ENCODE measurements around the gene ATF6.
A peak's percentile ranks its signal among the peaks of the same experiment; 100 is the strongest.
"Not testable (repeated sequence)": the region's sequence is repeated elsewhere in the genome, so short reads cannot be mapped to it uniquely, and the experiment has no call there.

The ATF6 gene

DNA sequence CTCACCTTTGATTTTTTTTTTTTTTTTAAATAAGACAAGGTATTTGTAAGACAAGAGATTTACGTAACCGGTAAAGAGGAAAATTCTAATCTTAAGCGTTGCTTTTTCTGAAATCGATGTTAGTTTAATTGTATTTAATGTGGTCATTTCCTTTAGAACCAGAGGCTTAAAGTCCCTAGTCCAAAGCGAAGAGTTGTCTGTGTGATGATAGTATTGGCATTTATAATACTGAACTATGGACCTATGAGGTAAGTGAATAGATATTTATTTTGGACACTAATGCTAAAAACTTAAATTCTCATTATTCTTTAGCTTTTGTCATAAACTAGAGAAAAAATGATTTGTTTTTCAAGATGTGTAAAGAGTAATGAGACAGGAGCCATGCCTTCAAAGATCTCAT is 54.8 kb downstream of the ATF6 start:
- no peak for DNase-seq (ENCODE audit: extremely low read depth, low read depth)
- TF ChIP-seq, protein P1, sequence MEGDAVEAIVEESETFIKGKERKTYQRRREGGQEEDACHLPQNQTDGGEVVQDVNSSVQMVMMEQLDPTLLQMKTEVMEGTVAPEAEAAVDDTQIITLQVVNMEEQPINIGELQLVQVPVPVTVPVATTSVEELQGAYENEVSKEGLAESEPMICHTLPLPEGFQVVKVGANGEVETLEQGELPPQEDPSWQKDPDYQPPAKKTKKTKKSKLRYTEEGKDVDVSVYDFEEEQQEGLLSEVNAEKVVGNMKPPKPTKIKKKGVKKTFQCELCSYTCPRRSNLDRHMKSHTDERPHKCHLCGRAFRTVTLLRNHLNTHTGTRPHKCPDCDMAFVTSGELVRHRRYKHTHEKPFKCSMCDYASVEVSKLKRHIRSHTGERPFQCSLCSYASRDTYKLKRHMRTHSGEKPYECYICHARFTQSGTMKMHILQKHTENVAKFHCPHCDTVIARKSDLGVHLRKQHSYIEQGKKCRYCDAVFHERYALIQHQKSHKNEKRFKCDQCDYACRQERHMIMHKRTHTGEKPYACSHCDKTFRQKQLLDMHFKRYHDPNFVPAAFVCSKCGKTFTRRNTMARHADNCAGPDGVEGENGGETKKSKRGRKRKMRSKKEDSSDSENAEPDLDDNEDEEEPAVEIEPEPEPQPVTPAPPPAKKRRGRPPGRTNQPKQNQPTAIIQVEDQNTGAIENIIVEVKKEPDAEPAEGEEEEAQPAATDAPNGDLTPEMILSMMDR (IDR thresholded peaks at IDR 0.05; ENCODE audit: low read depth, low read length), result no peak

DNA sequence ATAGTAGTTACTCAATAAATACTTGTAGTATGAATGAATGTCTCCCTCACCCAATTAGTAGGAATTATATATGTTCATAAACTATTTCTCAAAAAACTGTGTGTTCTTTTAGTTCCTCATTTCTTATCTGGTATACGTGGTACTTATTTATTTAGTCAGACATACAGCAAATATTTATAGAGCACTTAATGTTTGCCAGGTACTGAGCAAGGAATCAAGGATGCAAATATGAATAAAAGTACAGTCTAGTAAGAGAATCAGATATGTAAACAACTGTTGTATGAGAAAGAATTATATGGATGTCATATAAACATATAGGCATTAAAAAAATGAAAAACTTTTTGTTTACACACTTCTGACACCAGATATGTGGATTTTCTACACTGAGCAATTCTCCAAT is 58.5 kb downstream of the ATF6 start:
- DNase-seq (ENCODE audit: extremely low read depth, low read depth), result no peak
- TF ChIP-seq, protein P1 (IDR thresholded peaks at IDR 0.05; ENCODE audit: low read depth, low read length), result no peak

DNA sequence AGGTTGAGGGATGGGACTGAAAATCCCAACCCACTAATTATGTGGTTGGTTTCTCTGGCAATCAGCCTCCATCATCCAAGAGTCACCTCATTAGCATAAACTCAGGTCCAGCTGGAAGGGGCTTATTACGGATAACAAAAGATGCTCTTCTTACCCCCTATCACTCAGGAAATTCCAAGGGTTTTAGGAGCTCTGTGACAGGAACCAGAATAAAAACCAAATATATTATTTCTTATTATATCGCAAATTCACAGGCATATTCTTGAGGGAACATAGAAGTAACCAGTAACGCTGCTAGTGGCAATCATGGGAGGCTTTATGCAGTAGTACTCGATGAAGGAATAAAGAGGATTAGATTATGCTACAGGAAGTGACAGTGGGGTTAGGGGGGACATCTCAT is 59.7 kb downstream of the ATF6 start:
- TF ChIP-seq, protein P1 (IDR thresholded peaks at IDR 0.05; ENCODE audit: low read depth, low read length), result no peak
- no peak for DNase-seq (ENCODE audit: extremely low read depth, low read depth)

DNA sequence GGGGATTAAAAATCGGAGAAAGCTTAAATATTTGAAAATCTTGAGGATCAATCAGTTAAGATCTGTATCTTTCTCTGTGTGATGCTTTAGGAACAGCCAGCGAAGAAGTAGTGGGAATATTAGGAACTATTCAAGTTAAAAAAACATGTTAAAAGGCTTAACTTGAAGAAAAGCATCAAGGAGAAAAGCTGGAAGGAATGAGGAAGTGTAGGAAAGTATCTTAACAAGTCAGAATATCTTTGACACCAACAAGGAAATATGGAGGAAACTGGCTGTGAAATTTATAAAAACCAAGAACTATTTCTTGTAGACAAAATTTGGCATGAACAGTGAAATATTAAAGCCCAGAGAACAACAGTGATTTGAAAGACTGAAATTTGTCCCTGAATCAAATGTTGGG is 60.4 kb downstream of the ATF6 start:
- TF ChIP-seq, protein P1 (IDR thresholded peaks at IDR 0.05; ENCODE audit: low read depth, low read length), result no peak
- no peak for DNase-seq (ENCODE audit: extremely low read depth, low read depth)

DNA sequence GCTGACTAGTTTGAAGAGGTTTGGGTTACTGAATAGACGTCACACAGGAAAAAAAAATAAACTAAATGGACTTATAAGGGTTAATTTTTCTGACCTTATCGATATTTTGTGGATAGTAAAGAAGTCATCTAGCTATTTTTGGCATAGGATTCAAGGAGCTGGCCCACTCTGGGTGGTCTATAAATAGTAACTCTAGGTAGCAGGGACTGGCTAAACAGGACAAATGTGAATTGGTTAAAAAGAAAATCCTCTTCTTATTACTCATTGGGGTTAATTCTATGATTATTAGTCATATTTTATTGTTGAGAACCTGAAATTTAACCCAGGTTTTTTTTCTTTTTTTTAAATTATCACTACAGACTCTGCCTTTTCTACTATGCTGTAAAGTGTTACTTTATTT is 61.7 kb downstream of the ATF6 start:
- TF ChIP-seq, protein P1 (IDR thresholded peaks at IDR 0.05; ENCODE audit: low read depth, low read length), result no peak
- DNase-seq (ENCODE audit: extremely low read depth, low read depth), result no peak

DNA sequence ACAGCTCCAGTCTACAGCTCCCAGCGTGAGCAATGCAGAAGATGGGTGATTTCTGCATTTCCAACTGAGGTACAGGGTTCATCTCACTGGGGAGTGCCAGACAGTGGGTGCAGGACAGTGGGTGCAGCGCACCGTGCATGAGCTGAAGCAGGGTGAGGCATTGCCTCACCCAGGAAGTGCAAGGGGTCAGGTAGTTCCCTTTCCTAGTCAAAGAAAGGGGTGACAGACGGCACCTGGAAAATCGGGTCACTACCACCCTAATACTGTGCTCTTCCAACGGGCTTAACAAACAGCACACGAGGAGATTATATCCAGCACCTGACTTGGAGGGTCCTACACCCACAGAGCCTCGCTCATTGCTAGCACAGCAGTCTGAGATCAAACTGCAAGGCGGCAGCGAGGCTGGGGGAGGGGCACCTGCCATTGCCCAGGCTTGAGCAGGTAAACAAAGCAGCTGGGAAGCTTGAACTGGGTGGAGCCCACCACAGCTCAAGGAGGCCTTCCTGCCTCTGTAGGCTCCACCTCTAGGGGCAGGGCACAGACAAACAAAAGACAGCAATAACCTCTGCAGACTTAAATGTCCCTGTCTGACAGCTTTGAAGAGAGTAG is 66.3 kb downstream of the ATF6 start:
- DNase-seq (ENCODE audit: extremely low read depth, low read depth), result not testable (repeated sequence)

DNA sequence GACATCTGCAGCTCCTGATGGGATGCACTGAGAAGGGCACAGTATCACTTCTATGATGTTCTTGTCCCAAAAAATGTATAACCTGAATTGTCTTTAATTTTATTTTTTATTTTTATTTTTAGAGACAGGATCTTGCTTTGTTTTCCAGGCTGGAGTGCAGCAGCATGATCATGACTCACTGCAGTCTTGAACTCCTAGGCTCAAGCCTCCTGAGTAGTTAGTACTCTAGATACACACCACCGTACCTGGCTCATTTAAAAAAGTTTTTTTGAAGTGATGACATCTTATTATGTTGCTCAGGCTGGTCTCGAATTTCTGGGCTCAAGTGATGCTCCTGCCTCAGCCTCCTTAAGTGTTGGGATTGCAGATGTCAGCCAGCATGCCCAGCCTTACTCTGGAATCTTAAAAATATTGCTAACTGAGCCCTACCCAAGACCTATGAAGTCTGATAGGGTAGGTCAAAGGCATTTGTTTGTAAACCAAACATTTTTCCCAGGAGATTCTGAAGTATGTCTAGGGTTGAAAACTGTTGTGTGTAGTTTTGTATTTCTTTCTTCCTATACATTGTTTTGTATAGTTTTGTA is 68.9 kb downstream of the ATF6 start:
- no peak for DNase-seq (ENCODE audit: extremely low read depth, low read depth)
- TF ChIP-seq, protein P1 (IDR thresholded peaks at IDR 0.05; ENCODE audit: low read depth, low read length), result no peak

DNA sequence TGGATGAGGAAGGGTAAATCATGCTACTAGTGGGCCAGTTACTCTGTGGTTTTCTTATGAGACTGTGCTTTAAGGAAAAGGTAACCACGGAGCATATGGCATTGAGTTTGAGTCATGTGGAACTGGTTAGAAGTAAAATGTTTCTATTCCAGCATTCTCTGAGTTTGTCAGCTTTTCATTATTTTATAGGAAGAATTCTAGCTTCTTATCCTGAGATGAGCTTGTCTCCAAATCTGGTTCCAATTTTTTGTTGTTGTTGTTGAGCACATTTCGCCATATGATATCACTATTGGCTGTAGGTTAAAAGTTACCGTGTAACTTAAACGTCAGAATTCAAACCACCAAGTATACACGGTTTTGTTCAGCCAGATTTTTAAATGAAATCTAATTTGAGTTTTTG is 69.9 kb downstream of the ATF6 start:
- peak; percentile 37 for DNase-seq (ENCODE audit: extremely low read depth, low read depth)
- TF ChIP-seq, protein P1 (IDR thresholded peaks at IDR 0.05; ENCODE audit: low read depth, low read length), result no peak
